Retinal pigment epithelial cell (primary cell): Measurements from ENCODE around the gene ATP9B.

Experiments used
- DNase-seq: peaks from one replicate; pipeline ENCODE4 v3.0.0-alpha.2; 2010; ENCODE audit warnings: low read depth
- H3K4me3 ChIP-seq: 2 replicates; pipeline ENCODE4 v1.5.1; 2011; ENCODE audit warnings: mild to moderate bottlenecking, low read length, control low read depth, moderate library complexity
- TF ChIP-seq, protein P1 (sequence below): conservative IDR thresholded peaks from 2 replicates; pipeline ENCODE4 v1.5.1; 2011; ENCODE audit warnings: low read depth, low read length, control low read depth, inconsistent platforms

ATP9B gene

DNA sequence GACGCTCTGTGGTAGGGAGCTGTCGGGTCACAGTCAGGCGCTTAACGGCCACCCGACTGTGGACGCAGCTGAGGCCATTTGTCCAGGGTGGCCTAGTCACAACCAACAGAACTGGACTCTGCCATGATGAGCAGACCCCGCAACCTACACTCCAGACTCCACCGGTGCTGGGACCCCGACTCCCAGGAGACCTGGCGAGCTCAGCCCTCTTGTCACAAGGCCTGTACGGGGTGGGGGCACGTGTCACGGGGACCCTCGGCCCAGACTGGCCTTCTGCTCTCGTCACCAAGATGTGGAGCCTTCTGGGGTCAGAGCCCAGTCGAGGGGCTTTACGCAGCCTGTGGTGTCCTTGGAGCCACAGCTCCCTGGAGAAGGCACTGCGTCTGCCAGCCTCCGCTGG lies 349.0 kb downstream of the ATP9B start:
- DNase-seq: no peak
- TF ChIP-seq, protein P1, sequence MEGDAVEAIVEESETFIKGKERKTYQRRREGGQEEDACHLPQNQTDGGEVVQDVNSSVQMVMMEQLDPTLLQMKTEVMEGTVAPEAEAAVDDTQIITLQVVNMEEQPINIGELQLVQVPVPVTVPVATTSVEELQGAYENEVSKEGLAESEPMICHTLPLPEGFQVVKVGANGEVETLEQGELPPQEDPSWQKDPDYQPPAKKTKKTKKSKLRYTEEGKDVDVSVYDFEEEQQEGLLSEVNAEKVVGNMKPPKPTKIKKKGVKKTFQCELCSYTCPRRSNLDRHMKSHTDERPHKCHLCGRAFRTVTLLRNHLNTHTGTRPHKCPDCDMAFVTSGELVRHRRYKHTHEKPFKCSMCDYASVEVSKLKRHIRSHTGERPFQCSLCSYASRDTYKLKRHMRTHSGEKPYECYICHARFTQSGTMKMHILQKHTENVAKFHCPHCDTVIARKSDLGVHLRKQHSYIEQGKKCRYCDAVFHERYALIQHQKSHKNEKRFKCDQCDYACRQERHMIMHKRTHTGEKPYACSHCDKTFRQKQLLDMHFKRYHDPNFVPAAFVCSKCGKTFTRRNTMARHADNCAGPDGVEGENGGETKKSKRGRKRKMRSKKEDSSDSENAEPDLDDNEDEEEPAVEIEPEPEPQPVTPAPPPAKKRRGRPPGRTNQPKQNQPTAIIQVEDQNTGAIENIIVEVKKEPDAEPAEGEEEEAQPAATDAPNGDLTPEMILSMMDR: no peak
- no peak overlapping the region for H3K4me3 ChIP-seq

DNA sequence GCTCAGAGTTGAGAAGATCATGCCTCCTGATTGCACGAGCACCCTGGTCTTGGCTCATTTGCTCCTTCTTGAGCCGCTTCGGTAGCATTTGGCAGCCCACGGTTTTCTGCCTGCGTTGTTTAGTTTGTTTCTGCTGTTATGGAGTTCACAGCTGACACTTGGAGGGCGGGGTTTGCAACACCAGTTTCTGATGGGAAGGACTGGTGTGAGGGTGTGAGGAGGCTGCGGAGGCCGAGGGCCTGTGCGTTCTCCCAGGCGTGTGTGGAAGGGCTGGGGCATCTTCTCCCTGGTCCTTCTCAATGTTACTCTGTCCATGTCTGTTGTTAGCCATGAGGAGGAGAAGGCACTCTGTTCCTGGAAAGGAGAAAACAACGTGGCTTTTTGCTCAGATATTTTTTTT lies 349.4 kb downstream of the ATP9B start:
- TF ChIP-seq, protein P1: no peak
- no peak for DNase-seq
- H3K4me3 ChIP-seq: no peak overlapping the region

DNA sequence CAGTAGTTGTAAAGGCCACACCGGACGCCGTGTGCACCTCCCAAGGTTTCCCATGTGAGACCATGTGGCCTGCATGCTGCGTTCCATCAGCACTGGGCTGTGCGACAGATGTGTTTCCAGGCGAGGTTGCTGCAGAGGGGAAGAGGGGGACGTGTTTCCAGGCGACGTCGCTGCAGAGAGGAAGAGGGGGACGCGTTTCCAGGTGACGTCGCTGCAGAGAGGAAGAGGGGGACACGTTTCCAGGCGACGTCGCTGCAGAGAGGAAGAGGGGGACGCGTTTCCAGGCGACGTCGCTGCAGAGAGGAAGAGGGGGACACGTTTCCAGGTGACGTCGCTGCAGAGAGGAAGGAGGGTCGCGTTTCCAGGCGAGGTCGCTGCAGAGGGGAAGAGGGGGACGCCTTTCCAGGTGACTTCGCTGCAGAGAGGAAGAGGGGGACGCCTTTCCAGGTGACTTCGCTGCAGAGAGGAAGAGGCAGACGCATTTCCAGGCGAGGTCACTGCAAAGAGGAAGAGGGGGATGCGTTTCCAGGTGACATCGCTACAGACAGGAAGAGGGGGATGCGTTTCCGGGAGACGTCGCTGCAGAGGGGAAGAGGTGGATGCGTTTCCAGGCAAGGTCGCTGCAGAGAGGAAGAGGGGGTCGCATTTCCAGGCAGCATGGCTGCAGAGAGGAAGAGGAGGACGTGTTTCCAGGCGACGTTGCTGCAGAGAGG lies 351.0 kb downstream of the ATP9B start:
- TF ChIP-seq, protein P1: no peak
- no peak overlapping the region for H3K4me3 ChIP-seq
- no peak for DNase-seq

DNA sequence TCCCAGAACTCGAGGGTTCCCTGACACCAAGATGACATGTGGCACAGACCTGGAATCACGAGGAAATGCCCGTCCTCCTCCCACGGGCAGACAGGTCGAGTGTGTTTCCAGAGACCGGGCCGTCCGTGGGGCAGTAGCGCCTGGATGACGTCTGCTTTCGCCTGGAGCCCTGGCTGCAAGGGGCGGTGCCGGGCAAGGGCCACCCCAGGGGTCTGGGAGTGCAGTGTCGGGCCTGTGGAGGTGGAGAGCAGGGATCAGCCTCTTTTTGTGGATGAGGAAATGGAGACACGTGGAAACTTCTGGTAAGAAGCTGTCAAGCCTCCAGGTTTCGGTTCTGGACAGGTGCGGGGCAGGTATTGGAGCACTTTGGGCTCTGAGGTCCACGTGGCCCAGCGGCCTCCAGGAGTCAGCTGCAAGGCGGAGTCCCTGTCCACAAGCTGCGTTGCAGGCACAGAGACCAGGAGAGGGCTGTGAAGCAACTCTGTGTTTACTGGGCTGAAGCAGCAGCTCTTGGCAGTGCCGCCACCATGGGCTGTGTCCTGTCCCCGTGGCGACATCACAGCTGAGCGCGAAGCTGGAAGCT lies 352.2 kb downstream of the ATP9B start:
- no peak for DNase-seq
- no peak overlapping the region for H3K4me3 ChIP-seq
- TF ChIP-seq, protein P1: no peak

DNA sequence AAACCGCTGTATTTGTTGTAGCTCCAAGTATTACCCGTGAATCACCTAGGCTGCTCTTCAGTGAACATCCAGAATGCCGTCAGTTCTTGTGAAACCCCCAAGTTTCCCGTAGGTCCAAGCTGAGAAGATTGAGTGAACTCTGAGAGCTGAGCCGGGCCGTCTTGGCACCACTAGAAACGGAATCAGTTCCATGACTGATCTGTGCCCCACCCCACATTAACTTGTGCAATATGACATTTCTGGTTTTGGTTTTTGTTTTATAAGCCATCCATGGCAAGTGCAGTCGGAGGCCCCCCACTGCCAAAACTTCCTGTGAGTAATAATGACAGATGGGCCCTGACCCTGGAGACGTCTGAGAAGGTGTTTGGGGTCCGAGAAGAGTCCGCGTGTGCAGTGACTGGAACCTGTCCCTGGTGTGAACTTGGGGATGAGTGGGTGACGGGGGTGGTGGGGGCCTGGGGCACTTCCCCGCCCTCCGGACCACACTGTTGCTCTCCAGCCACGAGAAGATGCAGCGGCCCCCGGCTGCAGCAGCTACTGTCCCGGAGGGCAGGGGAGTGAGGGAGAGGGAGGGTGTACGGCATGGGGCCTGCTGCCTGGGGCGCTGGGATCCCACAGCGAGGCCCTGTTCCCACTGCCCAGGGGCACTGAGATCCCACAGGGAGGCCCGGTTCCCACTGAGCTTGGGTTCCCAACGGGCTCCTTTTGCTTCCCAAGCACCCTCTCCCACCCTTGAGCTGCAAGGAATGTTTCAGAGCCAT lies 353.0 kb downstream of the ATP9B start:
- TF ChIP-seq, protein P1: no peak
- no peak for DNase-seq

DNA sequence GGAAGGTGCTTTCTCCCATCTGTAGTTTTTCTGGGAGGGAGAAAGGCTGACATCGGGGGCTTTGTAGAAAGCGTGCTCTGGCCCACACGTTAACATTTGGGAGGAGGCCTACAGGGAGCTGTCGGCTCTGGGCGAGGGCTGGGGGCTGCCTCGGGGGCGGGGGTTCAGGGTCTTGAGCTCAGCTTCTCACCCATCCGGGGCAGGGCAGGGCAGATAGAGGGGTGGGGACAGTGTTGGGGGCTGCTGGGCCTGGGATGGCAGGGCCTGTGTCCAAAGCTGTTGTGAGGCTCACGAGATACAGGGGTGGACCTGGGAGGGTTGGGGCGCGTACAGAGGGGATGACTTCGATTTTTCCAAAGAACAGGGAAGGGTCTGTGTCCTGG lies 353.6 kb downstream of the ATP9B start:
- TF ChIP-seq, protein P1: no peak
- H3K4me3 ChIP-seq: no peak overlapping the region
- no peak for DNase-seq

More for the DNA sequence above, 353.0 kb downstream of the ATP9B start:
- H3K4me3 ChIP-seq: no peak overlapping the region
